Esophagus squamous epithelium (tissue), 4 donors: Measurements from ENCODE around the gene LAMA5.

Experiments used
- POLR2A ChIP-seq, 4 donors: fragments of 450-650 bp; IDR thresholded peaks; one replicate each; pipeline ENCODE4 v1.6.1; 2017; ENCODE audit warnings: antibody characterized with exemption in 4 of 4, mild to moderate bottlenecking in 4 of 4, moderate library complexity in 3 of 4
- TF ChIP-seq, protein P1 (sequence below), 6 experiments: fragments of 450-650 bp in 4 of 6; fragments of 200-600 bp in 2 of 6; sonication (generic) in 2 of 6; IDR thresholded peaks; one replicate each; pipeline ENCODE4 v1.5.1; 2016 to 2019; ENCODE audit warnings: antibody characterized with exemption in 6 of 6, mild to moderate bottlenecking in 4 of 6, moderate library complexity in 4 of 6

DNA sequence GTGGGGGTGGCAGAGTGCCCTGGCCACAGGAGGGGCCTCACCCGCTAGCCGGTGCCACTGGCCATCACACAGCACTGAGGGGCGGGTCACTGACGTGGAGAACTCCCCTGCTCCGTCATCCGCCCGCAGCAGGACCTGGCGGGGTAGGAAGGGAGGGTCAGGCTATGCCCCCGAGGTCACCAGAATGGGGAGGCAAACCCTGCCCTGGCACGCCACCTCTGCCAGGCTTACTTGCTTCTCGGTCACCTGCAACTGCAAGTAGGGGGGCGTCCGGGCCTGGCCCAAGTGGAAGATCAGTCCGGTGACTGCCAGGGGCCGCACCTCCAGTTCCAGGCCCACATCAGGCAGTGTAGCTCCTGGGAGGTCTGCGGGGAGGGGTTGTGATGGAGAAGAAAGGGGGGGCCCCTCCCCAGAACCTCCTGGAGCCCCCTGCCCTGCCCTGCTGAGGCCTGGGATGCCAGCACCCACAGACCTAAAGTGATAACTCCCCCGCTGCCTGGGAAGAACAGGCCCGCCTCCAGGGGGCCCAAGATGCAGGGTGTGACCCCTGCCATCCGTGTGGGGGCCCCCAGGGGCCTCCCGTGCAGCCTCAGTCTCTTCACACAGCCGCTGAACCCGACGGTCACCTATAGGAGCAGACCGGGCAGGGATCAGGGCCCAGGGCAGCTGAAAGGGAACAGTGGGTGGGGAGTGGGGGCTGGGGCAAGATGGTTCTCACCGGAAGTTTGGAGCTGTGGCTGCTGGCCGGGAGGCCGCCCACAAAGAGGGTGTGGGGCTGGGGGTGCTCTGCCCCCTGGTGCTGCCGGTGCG, 57.0 kb downstream of the LAMA5 start:
- TF ChIP-seq, protein P1, sequence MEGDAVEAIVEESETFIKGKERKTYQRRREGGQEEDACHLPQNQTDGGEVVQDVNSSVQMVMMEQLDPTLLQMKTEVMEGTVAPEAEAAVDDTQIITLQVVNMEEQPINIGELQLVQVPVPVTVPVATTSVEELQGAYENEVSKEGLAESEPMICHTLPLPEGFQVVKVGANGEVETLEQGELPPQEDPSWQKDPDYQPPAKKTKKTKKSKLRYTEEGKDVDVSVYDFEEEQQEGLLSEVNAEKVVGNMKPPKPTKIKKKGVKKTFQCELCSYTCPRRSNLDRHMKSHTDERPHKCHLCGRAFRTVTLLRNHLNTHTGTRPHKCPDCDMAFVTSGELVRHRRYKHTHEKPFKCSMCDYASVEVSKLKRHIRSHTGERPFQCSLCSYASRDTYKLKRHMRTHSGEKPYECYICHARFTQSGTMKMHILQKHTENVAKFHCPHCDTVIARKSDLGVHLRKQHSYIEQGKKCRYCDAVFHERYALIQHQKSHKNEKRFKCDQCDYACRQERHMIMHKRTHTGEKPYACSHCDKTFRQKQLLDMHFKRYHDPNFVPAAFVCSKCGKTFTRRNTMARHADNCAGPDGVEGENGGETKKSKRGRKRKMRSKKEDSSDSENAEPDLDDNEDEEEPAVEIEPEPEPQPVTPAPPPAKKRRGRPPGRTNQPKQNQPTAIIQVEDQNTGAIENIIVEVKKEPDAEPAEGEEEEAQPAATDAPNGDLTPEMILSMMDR (IDR thresholded peaks at IDR 0.05): no peak
- TF ChIP-seq POLR2A (IDR thresholded peaks at IDR 0.05): no peak
